K562 (cell line): ENCODE data around the gene MRPL10. TPM values are rescaled to one million over a fixed set of nuclear protein-coding genes. Genes with fewer than 3 reads are reported as not detected.

ENCODE experiments used
- ARNT ChIP-seq, 2 experiments: fragments of 450-650 bp; IDR thresholded peaks; 2 replicates each; pipeline ENCODE4 v1.6.1; 2016; ENCODE audit warnings: mild to moderate bottlenecking in 1 of 2
- BDP1 ChIP-seq: IDR thresholded peaks from 3 replicates; pipeline ENCODE4 v1.6.1; 2011; ENCODE audit not compliant: insufficient read length, insufficient read depth
- BRD4 ChIP-seq: fragments of 200-600 bp; sonication (generic); IDR thresholded peaks from 2 replicates; pipeline ENCODE4 v1.6.1; 2017; ENCODE audit warnings: inconsistent platforms
- CEBPG ChIP-seq, 3 experiments: fragments of 200-800 bp in 1 of 3; sonication (Bioruptor generic) in 1 of 3; sonication (generic) in 1 of 3; formaldehyde crosslinking in 1 of 3; IDR thresholded peaks in 2 of 3; conservative IDR thresholded peaks in 1 of 3; 2 replicates each; pipeline versions ENCODE4 v1.6.1 to v1.8.0; 2016 to 2022; ENCODE audit warnings: missing compliant biosample characterization in 2 of 3, missing genetic modification characterization in 2 of 3, mild to moderate bottlenecking in 1 of 3, missing genetic modification reagents in 1 of 3
- EGR1 ChIP-seq: fragments of 450-650 bp; conservative IDR thresholded peaks from 2 replicates; pipeline ENCODE4 v1.6.1; 2017; ENCODE audit warnings: mild to moderate bottlenecking
- ETV6 ChIP-seq, 3 experiments: fragments of 150-350 bp in 1 of 3; sonication (generic) in 1 of 3; formaldehyde crosslinking in 1 of 3; IDR thresholded peaks; 2 replicates each; pipeline versions ENCODE4 v1.6.1 to v1.8.0; 2014 to 2022; ENCODE audit warnings: borderline replicate concordance in 2 of 3, low read depth in 2 of 3, antibody characterized with exemption in 1 of 3, low read length in 1 of 3, mild to moderate bottlenecking in 1 of 3, missing genetic modification reagents in 1 of 3
- GATAD2B ChIP-seq: fragments of 450-650 bp; IDR thresholded peaks from 2 replicates; pipeline ENCODE4 v1.6.1; 2017; ENCODE audit warnings: mild to moderate bottlenecking, borderline replicate concordance
- KDM2B ChIP-seq: fragments of 250-450 bp; sonication (Bioruptor Pico); IDR thresholded peaks from 2 replicates; pipeline ENCODE4 v1.8.0; 2021; ENCODE audit warnings: mild to moderate bottlenecking, moderate library complexity
- KLF16 ChIP-seq: IDR thresholded peaks from 2 replicates; pipeline ENCODE4 v1.6.1; 2016; ENCODE audit warnings: antibody characterized with exemption
- NFE2 ChIP-seq: IDR thresholded peaks from 2 replicates; pipeline ENCODE4 v1.6.1; 2014; ENCODE audit warnings: antibody characterized with exemption, low read depth
- PHF20 ChIP-seq: fragments of 450-650 bp; IDR thresholded peaks from 2 replicates; pipeline ENCODE4 v1.6.1; 2018; ENCODE audit not compliant: partially characterized antibody
- TFAM ChIP-seq: fragments of 250-450 bp; sonication (Bioruptor Pico); conservative IDR thresholded peaks from 2 replicates; pipeline ENCODE4 v1.5.0; 2021; ENCODE audit warnings: mild to moderate bottlenecking, moderate library complexity
- ZEB2 ChIP-seq: fragments of 450-650 bp; IDR thresholded peaks from 2 replicates; pipeline ENCODE4 v1.6.1; 2016
- ZKSCAN8 ChIP-seq: fragments of 200-800 bp; sonication (Bioruptor generic); IDR thresholded peaks from 2 replicates; pipeline ENCODE4 v1.6.1; 2016; ENCODE audit warnings: missing genetic modification characterization, missing compliant biosample characterization
- ZNF24 ChIP-seq: fragments of 450-650 bp; IDR thresholded peaks from 2 replicates; pipeline ENCODE4 v1.6.1; 2016
- ZNF41 ChIP-seq: fragments of 250-450 bp; sonication (Bioruptor Pico); conservative IDR thresholded peaks from 2 replicates; pipeline ENCODE4 v1.4.0; 2020; ENCODE audit warnings: mild to moderate bottlenecking
- polyA plus RNA-seq, 8 experiments: library from polyadenylated mRNA; depleted of rRNA in 4 of 8; stranded (reverse) in 5 of 8; unstranded in 3 of 8; fragments of >200 nt; fragmentation: Nextera tagmentation in 2 of 8; fragmentation: Illumina TruSeq in 1 of 8; extraction: Ambion mirVana in 2 of 8; extraction: Trizol in 1 of 8; gene quantifications; 2 replicates each; pipeline versions ENCODE4 v1.2.1 to v1.2.3, GENCODE V29; 2011 to 2014; ENCODE audit warnings: inconsistent platforms in 1 of 8, missing spikeins in 1 of 8
- total RNA-seq, 7 experiments: library from RNA; depleted of rRNA in 6 of 7; stranded (reverse); fragments of >200 nt in 6 of 7; fragmentation: Illumina TruSeq in 2 of 7; extraction: Trizol in 2 of 7; gene quantifications; 2 replicates each; pipeline versions ENCODE4 v1.2.1 to v1.2.3, GENCODE V29; 2011 to 2021; ENCODE audit warnings: low replicate concordance in 1 of 7
- TF ChIP-seq, protein P1 (sequence below): fragments of 450-650 bp; IDR thresholded peaks from 2 replicates; pipeline ENCODE4 v1.6.1; 2014; ENCODE audit warnings: low read depth, mild to moderate bottlenecking, moderate library complexity, borderline replicate concordance
- TF ChIP-seq, protein P2 (sequence below): IDR thresholded peaks from 3 replicates; pipeline ENCODE4 v1.6.1; 2011; ENCODE audit warnings: borderline replicate concordance, mild to moderate bottlenecking; ENCODE audit not compliant: insufficient read length, insufficient read depth
- TF ChIP-seq, protein P3 (sequence below): fragments of 450-650 bp; formaldehyde crosslinking; IDR thresholded peaks from 2 replicates; pipeline ENCODE4 v1.4.0; 2020; ENCODE audit warnings: mild to moderate bottlenecking, mixed read lengths
- TF ChIP-seq, protein P4 (sequence below): IDR thresholded peaks from 2 replicates; pipeline ENCODE4 v1.6.1; 2011; ENCODE audit not compliant: insufficient read length; ENCODE audit errors: extremely low read depth
- TF ChIP-seq, protein P5 (sequence below): fragments of 250-450 bp; sonication (Bioruptor Pico); IDR thresholded peaks from 2 replicates; pipeline ENCODE4 v1.9.0; 2021; ENCODE audit warnings: mild to moderate bottlenecking
- TF ChIP-seq, protein P6 (sequence below): fragments of 450-650 bp; IDR thresholded peaks from 2 replicates; pipeline ENCODE4 v1.6.1; 2016; ENCODE audit warnings: low read depth, mild to moderate bottlenecking, moderate library complexity

The MRPL10 gene
- total and polyA plus RNA-seq, 9 of the 15 experiments (the other 6 are each of a cell fraction or from before 2014, with no cell fraction given), result 27.8 to 105 (median 67.3) TPM

DNA sequence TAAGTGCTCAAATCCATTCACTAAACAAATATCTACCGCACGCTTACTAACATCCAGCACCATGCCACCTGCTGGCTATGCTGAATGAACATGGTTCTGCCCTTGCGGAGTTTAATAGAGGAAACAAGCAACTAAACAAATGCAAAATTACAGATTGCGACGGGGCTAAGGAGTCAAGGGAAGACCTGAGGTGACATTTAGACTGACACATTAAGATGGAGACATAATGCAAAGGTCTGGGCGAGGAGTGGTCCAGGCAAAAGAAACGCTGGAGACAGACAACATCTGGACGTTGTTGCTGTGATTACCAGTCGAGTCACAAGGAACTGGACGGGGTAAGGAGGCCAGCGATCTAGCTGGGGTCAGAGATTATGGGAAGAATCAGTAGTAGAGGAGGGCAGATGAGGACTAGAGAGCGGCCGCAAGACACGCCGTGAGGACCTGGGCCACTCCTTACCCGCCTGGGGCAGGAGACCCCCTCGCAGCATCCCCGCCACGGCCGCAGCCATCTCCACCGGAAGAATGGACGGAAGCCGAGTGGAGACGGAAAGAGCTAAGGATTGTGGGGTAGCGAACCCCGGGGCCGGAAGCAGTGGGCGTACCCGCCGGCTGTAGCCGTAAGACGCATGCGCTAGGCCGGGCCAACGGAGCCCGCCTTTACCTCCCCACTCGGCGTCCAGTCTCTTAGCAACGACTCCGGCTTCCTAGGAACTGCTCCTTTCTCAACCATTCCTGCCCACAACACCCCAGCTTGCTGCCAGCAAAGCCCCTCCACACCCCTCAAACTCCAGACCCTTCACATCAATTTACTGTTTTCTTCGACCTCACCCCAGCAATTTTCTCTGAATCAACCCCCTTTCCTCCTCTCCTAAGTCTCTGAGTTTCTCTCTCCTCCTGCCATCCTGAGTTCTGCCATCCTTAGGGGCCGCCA, at the start of gene MRPL10, which contains the start of gene LRRC46 (continued):
- TF ChIP-seq, protein P1, sequence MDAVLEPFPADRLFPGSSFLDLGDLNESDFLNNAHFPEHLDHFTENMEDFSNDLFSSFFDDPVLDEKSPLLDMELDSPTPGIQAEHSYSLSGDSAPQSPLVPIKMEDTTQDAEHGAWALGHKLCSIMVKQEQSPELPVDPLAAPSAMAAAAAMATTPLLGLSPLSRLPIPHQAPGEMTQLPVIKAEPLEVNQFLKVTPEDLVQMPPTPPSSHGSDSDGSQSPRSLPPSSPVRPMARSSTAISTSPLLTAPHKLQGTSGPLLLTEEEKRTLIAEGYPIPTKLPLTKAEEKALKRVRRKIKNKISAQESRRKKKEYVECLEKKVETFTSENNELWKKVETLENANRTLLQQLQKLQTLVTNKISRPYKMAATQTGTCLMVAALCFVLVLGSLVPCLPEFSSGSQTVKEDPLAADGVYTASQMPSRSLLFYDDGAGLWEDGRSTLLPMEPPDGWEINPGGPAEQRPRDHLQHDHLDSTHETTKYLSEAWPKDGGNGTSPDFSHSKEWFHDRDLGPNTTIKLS, result peak; percentile 44; the same call in 1 of the 2 replicates
- TF ChIP-seq, protein P2, sequence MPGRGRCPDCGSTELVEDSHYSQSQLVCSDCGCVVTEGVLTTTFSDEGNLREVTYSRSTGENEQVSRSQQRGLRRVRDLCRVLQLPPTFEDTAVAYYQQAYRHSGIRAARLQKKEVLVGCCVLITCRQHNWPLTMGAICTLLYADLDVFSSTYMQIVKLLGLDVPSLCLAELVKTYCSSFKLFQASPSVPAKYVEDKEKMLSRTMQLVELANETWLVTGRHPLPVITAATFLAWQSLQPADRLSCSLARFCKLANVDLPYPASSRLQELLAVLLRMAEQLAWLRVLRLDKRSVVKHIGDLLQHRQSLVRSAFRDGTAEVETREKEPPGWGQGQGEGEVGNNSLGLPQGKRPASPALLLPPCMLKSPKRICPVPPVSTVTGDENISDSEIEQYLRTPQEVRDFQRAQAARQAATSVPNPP, result no peak
- TF ChIP-seq, protein P3, sequence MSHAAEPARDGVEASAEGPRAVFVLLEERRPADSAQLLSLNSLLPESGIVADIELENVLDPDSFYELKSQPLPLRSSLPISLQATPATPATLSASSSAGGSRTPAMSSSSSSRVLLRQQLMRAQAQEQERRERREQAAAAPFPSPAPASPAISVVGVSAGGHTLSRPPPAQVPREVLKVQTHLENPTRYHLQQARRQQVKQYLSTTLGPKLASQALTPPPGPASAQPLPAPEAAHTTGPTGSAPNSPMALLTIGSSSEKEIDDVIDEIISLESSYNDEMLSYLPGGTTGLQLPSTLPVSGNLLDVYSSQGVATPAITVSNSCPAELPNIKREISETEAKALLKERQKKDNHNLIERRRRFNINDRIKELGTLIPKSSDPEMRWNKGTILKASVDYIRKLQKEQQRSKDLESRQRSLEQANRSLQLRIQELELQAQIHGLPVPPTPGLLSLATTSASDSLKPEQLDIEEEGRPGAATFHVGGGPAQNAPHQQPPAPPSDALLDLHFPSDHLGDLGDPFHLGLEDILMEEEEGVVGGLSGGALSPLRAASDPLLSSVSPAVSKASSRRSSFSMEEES (CRISPR knock-in tag), result no peak
- TF ChIP-seq ETV6 (IDR thresholded peaks at IDR 0.05; ENCODE audit: borderline replicate concordance in 1 of 2, low read depth in 2 of 2, low read length in 1 of 2), result no peak
- 0 out of 2 replicates have a peak, but pooled peaks have one; percentile 37 for TF ChIP-seq ETV6 (CRISPR knock-in tag; IDR thresholded peaks at IDR 0.05; ENCODE audit: borderline replicate concordance)
- peak; percentile 94 for TF ChIP-seq PHF20
- no peak for TF ChIP-seq ZEB2
- no peak for TF ChIP-seq ZKSCAN8 (CRISPR knock-in tag)
- TF ChIP-seq TFAM (CRISPR knock-in tag), result no peak
- 0 out of 2 replicates have a peak, but pooled peaks have one; percentile 35 for TF ChIP-seq KLF16
- TF ChIP-seq KDM2B (CRISPR knock-in tag), result no peak
- no peak for TF ChIP-seq BRD4
- no peak for TF ChIP-seq NFE2
- no peak for TF ChIP-seq ZNF24
- TF ChIP-seq BDP1, result no peak
- TF ChIP-seq CEBPG (CRISPR knock-in tag; IDR thresholded peaks at IDR 0.05), result no peak
- no peak for TF ChIP-seq CEBPG (tag; conservative IDR thresholded peaks at IDR 0.05 in 1 of 2, IDR thresholded peaks at IDR 0.05 in 1 of 2)
- no peak for TF ChIP-seq ZNF41 (CRISPR knock-in tag)
- no peak for TF ChIP-seq GATAD2B
- TF ChIP-seq, protein P4, sequence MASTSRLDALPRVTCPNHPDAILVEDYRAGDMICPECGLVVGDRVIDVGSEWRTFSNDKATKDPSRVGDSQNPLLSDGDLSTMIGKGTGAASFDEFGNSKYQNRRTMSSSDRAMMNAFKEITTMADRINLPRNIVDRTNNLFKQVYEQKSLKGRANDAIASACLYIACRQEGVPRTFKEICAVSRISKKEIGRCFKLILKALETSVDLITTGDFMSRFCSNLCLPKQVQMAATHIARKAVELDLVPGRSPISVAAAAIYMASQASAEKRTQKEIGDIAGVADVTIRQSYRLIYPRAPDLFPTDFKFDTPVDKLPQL, result no peak
- TF ChIP-seq ARNT (IDR thresholded peaks at IDR 0.05), result no peak
- peak; percentile 93 for TF ChIP-seq EGR1
- TF ChIP-seq, protein P5, sequence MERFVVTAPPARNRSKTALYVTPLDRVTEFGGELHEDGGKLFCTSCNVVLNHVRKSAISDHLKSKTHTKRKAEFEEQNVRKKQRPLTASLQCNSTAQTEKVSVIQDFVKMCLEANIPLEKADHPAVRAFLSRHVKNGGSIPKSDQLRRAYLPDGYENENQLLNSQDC (CRISPR knock-in tag), result no peak; the same call in 1 of the 2 replicates
- TF ChIP-seq, protein P6, sequence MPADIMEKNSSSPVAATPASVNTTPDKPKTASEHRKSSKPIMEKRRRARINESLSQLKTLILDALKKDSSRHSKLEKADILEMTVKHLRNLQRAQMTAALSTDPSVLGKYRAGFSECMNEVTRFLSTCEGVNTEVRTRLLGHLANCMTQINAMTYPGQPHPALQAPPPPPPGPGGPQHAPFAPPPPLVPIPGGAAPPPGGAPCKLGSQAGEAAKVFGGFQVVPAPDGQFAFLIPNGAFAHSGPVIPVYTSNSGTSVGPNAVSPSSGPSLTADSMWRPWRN, result no peak
